Fibroblast of gingiva (primary cell): ENCODE data around the gene COG7.
"Not testable (repeated sequence)": the region's sequence is repeated elsewhere in the genome, so short reads cannot be mapped to it uniquely, and the experiment has no call there.

Experiments used
- DNase-seq: peaks from one replicate; pipeline ENCODE4 v3.0.0-alpha.2; 2011; ENCODE audit warnings: low read depth

Gene COG7

GRCh38 chr16:23452572-23453337 is at the start of gene COG7:
Gene COG7, minus strand, starts transcription at chr16:23453189. Its CDS starts 195 bp downstream, at chr16:23452994.
- peak; percentile 88 for DNase-seq

GRCh38 chr16:23502466-23502865 is 49.5 kb upstream of the COG7 start:
- DNase-seq = no peak

GRCh38 chr16:23501291-23501690 is 48.3 kb upstream of the COG7 start:
- DNase-seq = no peak

- no peak for DNase-seq
These were observed 47.9 kb upstream of the COG7 start for GRCh38 chr16:23500862-23501225.

- no peak for DNase-seq
These were observed 47.3 kb upstream of the COG7 start for GRCh38 chr16:23500212-23500861.

GRCh38 chr16:23499801-23500200 is 46.8 kb upstream of the COG7 start:
- DNase-seq = no peak

- no peak for DNase-seq
These were observed 45.9 kb upstream of the COG7 start for GRCh38 chr16:23498863-23499262.

- DNase-seq = no peak
These were observed 44.5 kb upstream of the COG7 start for GRCh38 chr16:23497543-23497868.

GRCh38 chr16:23496821-23497542 is 44.0 kb upstream of the COG7 start:
- DNase-seq = peak; percentile 54

GRCh38 chr16:23495671-23496070 is 42.7 kb upstream of the COG7 start:
- no peak for DNase-seq

- DNase-seq = no peak
These were observed 41.2 kb upstream of the COG7 start for GRCh38 chr16:23494188-23494587.

- DNase-seq = no peak
These were observed 38.8 kb upstream of the COG7 start for GRCh38 chr16:23491490-23492391.

- no peak for DNase-seq
These were observed 33.5 kb upstream of the COG7 start for GRCh38 chr16:23486480-23486879.

- DNase-seq = no peak
These were observed 32.9 kb upstream of the COG7 start for GRCh38 chr16:23485841-23486240.

- no peak for DNase-seq
These were observed 32.2 kb upstream of the COG7 start for GRCh38 chr16:23485257-23485614.

- DNase-seq = no peak
These were observed 31.7 kb upstream of the COG7 start for GRCh38 chr16:23484510-23485256.

- DNase-seq = not testable (repeated sequence)
These were observed 30.5 kb upstream of the COG7 start for GRCh38 chr16:23483492-23483891.

GRCh38 chr16:23482778-23483177 is 29.8 kb upstream of the COG7 start:
- no peak for DNase-seq

GRCh38 chr16:23480257-23480656 is 27.3 kb upstream of the COG7 start:
- DNase-seq = no peak

- no peak for DNase-seq
These were observed 26.1 kb upstream of the COG7 start for GRCh38 chr16:23479138-23479537.

- no peak for DNase-seq
These were observed 25.6 kb upstream of the COG7 start for GRCh38 chr16:23478566-23478965.

GRCh38 chr16:23476289-23476688 is 23.3 kb upstream of the COG7 start:
- no peak for DNase-seq
